NOMO-1 (cell line): ENCODE data around the gene FTH1.

ENCODE experiments used
- DNase-seq, 2 experiments: peaks; one replicate each; lab custom pipeline; 2025; ENCODE audit not compliant: unreplicated experiment in 2 of 2; lab: John Stamatoyannopoulos, UW

FTH1 gene

GRCh38 chr11:61917334-61918109 lies 49.9 kb downstream of the FTH1 start, which contains the start of gene RAB3IL1:
RAB3IL1 (minus strand) TSS chr11:61917566; CDS start chr11:61917367, 199 bp downstream.
- no peak for DNase-seq

- no peak for DNase-seq
These were observed 50.6 kb downstream of the FTH1 start for GRCh38 chr11:61916737-61917333.

- no peak for DNase-seq
These were observed 52.8 kb downstream of the FTH1 start for GRCh38 chr11:61914471-61915171.
